Liver (tissue), 9 donors: ENCODE data around the gene ATF6B. TPM values are rescaled to one million over a fixed set of nuclear protein-coding genes. Genes with fewer than 3 reads are reported as not detected.

Experiments
- DNase-seq: peaks from one replicate; pipeline ENCODE4 v3.0.0-alpha.2; 2017; ENCODE audit warnings: low spot score
- H3K27ac ChIP-seq, 2 donors: one replicate each; pipeline ENCODE4 v1.7.0; 2013; ENCODE audit warnings: inconsistent platforms in 2 of 2, low read length in 2 of 2, control low read depth in 1 of 2, low read depth in 1 of 2, mild to moderate bottlenecking in 1 of 2
- H3K27me3 ChIP-seq, 4 donors: one replicate each; pipeline versions ENCODE4 v1.6.1 to v1.7.0; 2013; ENCODE audit warnings: low read length in 3 of 4, inconsistent platforms in 1 of 4, mild to moderate bottlenecking in 1 of 4, moderate library complexity in 1 of 4; ENCODE audit not compliant: control insufficient read depth in 4 of 4, insufficient read depth in 4 of 4
- H3K36me3 ChIP-seq, 4 donors: one replicate each; pipeline versions ENCODE4 v1.6.1 to v1.7.0; 2013; ENCODE audit warnings: low read length in 3 of 4, mild to moderate bottlenecking in 3 of 4, low read depth in 1 of 4, moderate library complexity in 1 of 4; ENCODE audit not compliant: control insufficient read depth in 4 of 4, insufficient read depth in 3 of 4
- H3K4me1 ChIP-seq, 4 donors: one replicate each; pipeline versions ENCODE4 v1.6.1 to v1.7.0; 2013; ENCODE audit warnings: low read length in 3 of 4, mild to moderate bottlenecking in 3 of 4, moderate library complexity in 1 of 4; ENCODE audit not compliant: control insufficient read depth in 4 of 4, insufficient read depth in 4 of 4
- H3K4me3 ChIP-seq, 3 donors: one replicate each; pipeline versions ENCODE4 v1.6.1 to v1.7.0; 2013; ENCODE audit warnings: low read length in 3 of 3, control low read depth in 1 of 3, low read depth in 1 of 3, mild to moderate bottlenecking in 1 of 3
- H3K9ac ChIP-seq, 2 donors: one replicate each; pipeline ENCODE4 v1.7.0; 2013; ENCODE audit warnings: low read length in 2 of 2, mild to moderate bottlenecking in 2 of 2, moderate library complexity in 2 of 2, control low read depth in 1 of 2, low read depth in 1 of 2
- H3K9me3 ChIP-seq, 4 donors: one replicate each; pipeline versions ENCODE4 v1.6.1 to v1.7.0; 2013; ENCODE audit warnings: low read length in 3 of 4; ENCODE audit not compliant: control insufficient read depth in 4 of 4
- CTCF ChIP-seq: fragments of 150-350 bp; IDR thresholded peaks from 2 replicates; pipeline ENCODE4 v1.5.1; 2017; ENCODE audit warnings: improper control_type of control experiment, low read depth, low read length; ENCODE audit not compliant: missing input control
- FOXA1 ChIP-seq: IDR thresholded peaks from 2 replicates; pipeline ENCODE4 v1.6.1; 2016; ENCODE audit warnings: antibody characterized with exemption
- JUND ChIP-seq, 2 donors: IDR thresholded peaks; 2 replicates each; pipeline ENCODE4 v1.6.1; 2016; ENCODE audit warnings: antibody characterized with exemption in 2 of 2
- MAX ChIP-seq: IDR thresholded peaks from 2 replicates; pipeline ENCODE4 v1.6.1; 2016; ENCODE audit warnings: antibody characterized with exemption
- NR2F2 ChIP-seq: IDR thresholded peaks from 2 replicates; pipeline ENCODE4 v1.6.1; 2016; ENCODE audit warnings: antibody characterized with exemption
- RAD21 ChIP-seq, 2 donors: IDR thresholded peaks; 2 replicates each; pipeline ENCODE4 v1.6.1; 2016; ENCODE audit warnings: antibody characterized with exemption in 2 of 2, mild to moderate bottlenecking in 2 of 2
- REST ChIP-seq: IDR thresholded peaks from 2 replicates; pipeline ENCODE4 v1.6.1; 2016; ENCODE audit warnings: antibody characterized with exemption, mild to moderate bottlenecking
- SP1 ChIP-seq: IDR thresholded peaks from 2 replicates; pipeline ENCODE4 v1.6.1; 2018; ENCODE audit warnings: antibody characterized with exemption, mild to moderate bottlenecking
- TAF1 ChIP-seq: conservative IDR thresholded peaks from 2 replicates; pipeline ENCODE4 v1.6.1; 2016; ENCODE audit warnings: antibody characterized with exemption, mild to moderate bottlenecking
- WGBS: extraction: QIAGEN DNeasy Blood & Tissue Kit; methylation state at CpG from one replicate; pipeline ENCODE4 v1.1.7; 2013; 5-methylcytosine and 5-hydroxymethylcytosine counted together
- polyA plus RNA-seq, 2 donors: library from polyadenylated mRNA; stranded (reverse) in 1 of 2; unstranded in 1 of 2; fragments of 200-250 nt in 1 of 2; fragments of >200 nt in 1 of 2; fragmentation: Nextera tagmentation in 1 of 2; extraction: Ambion mirVana in 1 of 2; gene quantifications; one replicate each; pipeline versions ENCODE4 v1.2.1 to v1.2.3, GENCODE V29; 2013 to 2015
- total RNA-seq, 2 donors: library from RNA; depleted of rRNA; stranded (reverse); fragments of >200 nt; gene quantifications; one replicate each; pipeline ENCODE4 v1.2.3, GENCODE V29; 2014
- donor health status: healthy.
- donor health status: healthy.
- donor health status: healthy.
- donor health status: healthy.
- donor health status: healthy.

ATF6B gene
- total and polyA plus RNA-seq, 4 donors, result 13.6 to 24.8 (median 15.5) TPM

GRCh38 chr6:32128751-32129296, 778 bp upstream of the ATF6B start:
- Histone ChIP-seq H3K27ac (peak overlapping the region in 1 of 2 donors; percentile 19), H3K36me3 (peaks cover 2 to 12% (median 10%) of the 10 kb centered on the region in 4 donors), H3K4me3 (peak overlapping the region; percentile 23 to 65 (median 62)), H3K4me1 (peaks cover 3 to 28% (median 24%) of the 10 kb centered on the region in 4 donors), H3K27me3 (no peaks in the 10 kb centered on the region), H3K9ac (no peak overlapping the region), H3K9me3 (no peaks in the 10 kb centered on the region)
- TF ChIP-seq CTCF (no peak), TAF1 (no peak), SP1 (no peak), REST (no peak), RAD21 (IDR thresholded peaks at IDR 0.05) (no peak), FOXA1 (no peak), NR2F2 (no peak), MAX (no peak), JUND (IDR thresholded peaks at IDR 0.05) (no peak)
- no peak for DNase-seq
- WGBS, result 91% methylated on average over 13 of the region's 13 CpGs

- Histone ChIP-seq H3K36me3 (peaks cover 2 to 12% (median 11%) of the 10 kb centered on the region in 4 donors), H3K9ac (peak overlapping the region; percentile 18 to 58), H3K4me3 (peak overlapping the region; percentile 89 to 98 (median 90)), H3K4me1 (peaks cover 3 to 28% (median 24%) of the 10 kb centered on the region in 4 donors), H3K27me3 (no peaks in the 10 kb centered on the region), H3K27ac (no peak overlapping the region), H3K9me3 (no peaks in the 10 kb centered on the region)
- no peak for DNase-seq
- WGBS, result 12% methylated on average over 9 of the region's 9 CpGs
- TF ChIP-seq JUND (IDR thresholded peaks at IDR 0.05), result no peak
- no peak for TF ChIP-seq REST
Measured at GRCh38 chr6:32127409-32127716, 683 bp downstream of the ATF6B start.
